NK-92 (cell line): Measurements from ENCODE around the gene UBXN1.
"Not testable (repeated sequence)": the region's sequence is repeated elsewhere in the genome, so short reads cannot be mapped to it uniquely, and the experiment has no call there.

ENCODE experiments used
- DNase-seq: peaks from one replicate; lab custom pipeline; 2025; ENCODE audit not compliant: unreplicated experiment; lab: John Stamatoyannopoulos, UW

UBXN1 gene

GRCh38 chr11:62708793-62709192, 29.9 kb upstream of the UBXN1 start:
- no peak for DNase-seq

- no peak for DNase-seq
These were observed 29.5 kb upstream of the UBXN1 start for GRCh38 chr11:62708392-62708791.

- no peak for DNase-seq
These were observed 28.5 kb upstream of the UBXN1 start, which contains the start of the genes BSCL2 and GNG3 for GRCh38 chr11:62707277-62707861. Gene BSCL2 (minus strand): TSS chr11:62707424. CDS start chr11:62707195, 229 bp downstream. Gene GNG3 (plus strand): TSS chr11:62707676. CDS start chr11:62708296, 620 bp downstream.

- DNase-seq, result no peak
These were observed 28.0 kb upstream of the UBXN1 start for GRCh38 chr11:62706850-62707247.

- peak; percentile 72 for DNase-seq
These were observed 27.3 kb upstream of the UBXN1 start for GRCh38 chr11:62705880-62706849.

GRCh38 chr11:62705413-62705812, 26.5 kb upstream of the UBXN1 start:
- DNase-seq, result no peak

- DNase-seq, result not testable (repeated sequence)
These were observed 25.0 kb upstream of the UBXN1 start for GRCh38 chr11:62703921-62704320.

GRCh38 chr11:62702246-62702645, 23.4 kb upstream of the UBXN1 start:
- no peak for DNase-seq

GRCh38 chr11:62694455-62695167, 15.7 kb upstream of the UBXN1 start:
- DNase-seq, result no peak

- not testable (repeated sequence) for DNase-seq
These were observed 14.8 kb upstream of the UBXN1 start for GRCh38 chr11:62693624-62694023.

GRCh38 chr11:62689421-62690183, 10.7 kb upstream of the UBXN1 start, which contains the start of gene LRRN4CL:
Gene LRRN4CL (minus strand): TSS chr11:62689530. CDS start chr11:62688508, 1,022 bp downstream.
- DNase-seq, result no peak

GRCh38 chr11:62688491-62688890, 9.6 kb upstream of the UBXN1 start:
- no peak for DNase-seq

GRCh38 chr11:62687508-62688396, 8.9 kb upstream of the UBXN1 start:
- no peak for DNase-seq

- DNase-seq, result no peak
These were observed 3.6 kb upstream of the UBXN1 start for GRCh38 chr11:62682518-62682917.

GRCh38 chr11:62680825-62681240, 2.0 kb upstream of the UBXN1 start:
- no peak for DNase-seq

- no peak for DNase-seq
These were observed 472 bp downstream of the UBXN1 start for GRCh38 chr11:62678433-62678769.

GRCh38 chr11:62677714-62678113, 1.2 kb downstream of the UBXN1 start:
- DNase-seq, result no peak

- no peak for DNase-seq
These were observed 1.7 kb downstream of the UBXN1 start for GRCh38 chr11:62677156-62677555.

- no peak for DNase-seq
These were observed 2.2 kb downstream of the UBXN1 start for GRCh38 chr11:62676698-62677097.

- not testable (repeated sequence) for DNase-seq
These were observed 3.5 kb downstream of the UBXN1 start for GRCh38 chr11:62675415-62675814.
